Stimulated activated CD4-positive, alpha-beta T cell treated with anti-CD3 and anti-CD28 coated beads, Interleukin-1b, Interleukin-23, amount 100 ng/mL, for 1 hour (primary cell): ENCODE data around the gene MALL.
"Not testable (repeated sequence)": the region's sequence is repeated elsewhere in the genome, so short reads cannot be mapped to it uniquely, and the experiment has no call there.

Source experiments
- DNase-seq, 2 donors: peaks; one replicate each; pipeline ENCODE4 v3.0.0-alpha.2; 2020; ENCODE audit warnings: low read depth in 2 of 2

The MALL gene

GRCh38 chr2:110120171-110121051 lies 4.8 kb upstream of the MALL start:
- no peak for DNase-seq

GRCh38 chr2:110116033-110116710 lies 550 bp upstream of the MALL start:
- DNase-seq = no peak

DNA sequence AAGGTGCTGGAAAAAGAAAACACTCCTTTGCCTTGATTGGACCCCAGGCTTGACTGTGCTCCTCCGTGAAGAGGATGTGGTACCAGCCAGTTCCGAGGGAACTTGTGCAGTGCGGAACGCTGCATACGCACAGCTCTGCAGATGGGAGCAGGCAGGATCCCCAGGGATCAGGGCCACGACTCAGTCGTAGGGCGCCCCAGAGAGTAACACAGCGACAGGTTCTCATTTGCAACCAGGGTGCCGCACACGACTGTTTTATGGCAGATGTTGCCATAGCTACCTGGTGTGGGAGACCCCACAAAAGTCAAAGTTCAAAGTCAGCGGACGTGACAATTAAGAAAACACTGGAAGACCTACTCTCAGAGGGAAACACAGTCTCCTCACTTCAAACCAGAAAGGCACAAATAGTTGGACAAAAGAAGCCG lies 779 bp downstream of the MALL start:
- no peak for DNase-seq

DNA sequence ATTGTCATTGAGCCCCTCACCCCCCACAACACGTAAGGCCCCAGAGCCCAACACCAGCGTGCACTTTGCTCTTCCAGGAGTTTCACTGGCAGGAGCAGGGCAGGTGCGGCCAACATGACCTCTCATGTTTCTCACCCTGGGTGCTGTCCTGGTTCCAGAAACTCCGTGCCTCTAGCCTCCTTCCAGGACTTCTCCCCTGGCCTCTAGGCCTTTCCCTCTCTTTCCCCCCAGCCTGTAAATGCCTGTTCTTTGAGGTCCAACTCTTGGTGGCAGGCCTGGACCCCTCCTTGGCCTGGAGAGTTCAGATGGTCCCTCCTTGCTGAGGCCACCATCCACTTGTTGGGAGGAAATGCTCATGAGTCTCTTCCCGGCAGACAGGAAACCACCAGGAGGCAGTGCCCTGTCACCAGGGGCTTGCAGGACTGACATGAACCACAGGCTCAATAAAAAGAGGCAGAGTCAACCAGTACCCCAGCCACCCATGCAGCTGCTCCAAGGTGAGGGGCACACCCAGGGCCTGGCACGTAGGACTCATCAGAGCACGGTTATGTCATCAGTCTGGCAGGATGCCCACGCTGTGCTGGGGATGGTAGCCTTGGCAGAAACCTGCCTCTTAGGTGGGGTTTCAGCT lies 1.5 kb downstream of the MALL start:
- no peak for DNase-seq

- DNase-seq = not testable (repeated sequence)
Measured at GRCh38 chr2:110108291-110108690, 7.3 kb downstream of the MALL start.

DNA sequence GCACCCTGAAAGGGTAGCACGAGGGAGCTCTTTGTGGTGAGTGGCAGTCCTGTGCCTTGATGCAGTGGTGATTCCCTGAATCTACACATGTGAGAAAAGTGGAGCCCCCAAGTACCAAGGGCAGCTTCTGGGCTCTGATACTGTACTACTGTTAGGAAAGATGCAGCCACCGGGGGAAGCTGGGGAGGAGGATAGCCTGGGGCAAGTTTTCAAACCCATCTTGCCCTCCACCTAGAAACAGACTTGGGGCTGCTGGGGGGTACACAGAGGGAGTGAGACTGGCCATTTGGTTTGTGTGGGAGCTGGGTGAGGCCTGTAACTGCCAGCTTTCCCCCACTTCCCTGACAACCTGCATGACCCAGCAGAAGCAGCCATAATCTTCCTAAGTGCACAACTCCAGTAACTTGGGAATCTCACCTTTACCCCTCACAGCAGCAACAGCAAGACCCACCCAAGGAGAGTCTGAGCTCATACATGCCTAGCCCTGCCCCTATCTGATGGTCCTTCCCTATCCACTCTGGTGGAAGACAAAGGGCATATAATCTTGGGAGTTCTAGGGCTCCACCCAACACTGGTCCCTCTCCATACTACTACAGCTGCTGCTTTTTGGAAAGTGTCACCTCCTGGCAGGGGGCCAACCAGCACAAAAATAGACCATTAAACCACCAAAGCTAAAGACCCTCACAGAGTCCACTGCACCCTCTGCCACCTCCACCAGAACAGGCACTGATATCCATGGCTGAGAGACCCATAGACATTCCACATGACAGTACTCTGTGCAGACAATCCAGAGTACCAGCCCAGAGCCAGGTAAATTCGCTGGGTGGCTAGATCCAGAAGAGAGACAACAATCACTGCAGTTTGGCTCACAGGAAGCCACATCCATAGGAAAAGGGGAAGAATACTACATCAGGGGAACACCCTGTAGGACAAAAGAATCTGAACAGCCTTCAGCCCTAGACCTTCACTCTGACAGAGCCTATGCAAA lies 8.2 kb downstream of the MALL start:
- no peak for DNase-seq

DNA sequence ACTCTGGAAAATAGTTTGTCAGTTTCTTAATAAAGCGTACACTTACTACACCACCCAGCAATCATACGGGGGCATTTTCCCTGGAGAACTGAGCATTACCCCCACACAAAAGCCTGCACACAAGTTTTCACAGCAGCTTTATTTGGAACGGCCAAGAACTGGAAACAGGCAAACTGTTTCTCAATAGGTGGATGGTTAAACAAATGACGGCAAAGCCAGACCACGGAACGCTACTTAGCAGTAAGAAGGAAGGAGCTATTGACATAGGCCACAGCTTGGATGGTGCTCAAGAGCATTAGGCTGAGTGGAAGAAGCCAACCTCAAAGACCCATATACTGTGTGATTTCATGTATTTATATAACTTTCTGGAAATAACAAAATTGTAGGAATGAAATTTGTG lies 9.0 kb downstream of the MALL start:
- DNase-seq = no peak

DNA sequence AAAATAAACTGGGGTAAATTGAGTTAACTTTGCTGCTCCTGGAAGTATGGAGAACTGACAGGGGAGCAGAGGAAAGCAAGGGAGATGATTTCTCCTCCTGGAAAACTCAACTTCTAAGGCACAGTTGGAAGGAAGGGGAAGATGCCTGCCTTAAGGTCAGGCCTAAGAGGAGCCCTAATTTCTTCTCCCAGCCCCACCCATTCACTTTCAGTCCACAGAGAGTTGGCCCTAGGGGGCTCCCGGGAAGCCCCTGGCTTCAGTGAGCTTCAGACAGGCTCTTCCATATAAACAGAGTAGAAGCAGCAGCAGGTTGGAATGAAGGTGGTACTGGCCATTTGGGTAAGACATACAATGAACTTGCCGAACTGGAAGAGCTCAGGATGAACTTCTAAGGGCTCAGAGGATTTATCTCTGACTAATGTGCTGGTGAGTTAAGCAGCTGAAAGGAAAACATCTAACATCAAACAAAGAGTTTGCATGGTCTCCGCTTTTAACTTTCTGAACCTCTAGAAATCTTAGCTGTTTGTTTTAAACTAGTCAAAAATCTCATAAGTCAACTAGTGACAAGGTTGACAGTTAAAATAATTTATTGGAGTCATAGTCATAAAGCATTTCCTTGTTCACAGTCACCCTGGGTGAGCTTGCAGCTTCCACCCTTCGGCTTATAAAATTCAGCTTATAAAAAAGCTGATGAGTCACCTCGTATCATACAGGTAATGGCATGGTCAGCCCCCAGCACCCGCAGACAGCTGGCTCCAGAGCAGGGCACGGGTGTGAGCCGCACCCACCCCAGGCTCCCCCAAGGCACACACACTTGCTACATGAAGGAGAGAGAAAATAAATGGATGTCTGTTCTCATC lies 9.8 kb downstream of the MALL start:
- no peak for DNase-seq

DNA sequence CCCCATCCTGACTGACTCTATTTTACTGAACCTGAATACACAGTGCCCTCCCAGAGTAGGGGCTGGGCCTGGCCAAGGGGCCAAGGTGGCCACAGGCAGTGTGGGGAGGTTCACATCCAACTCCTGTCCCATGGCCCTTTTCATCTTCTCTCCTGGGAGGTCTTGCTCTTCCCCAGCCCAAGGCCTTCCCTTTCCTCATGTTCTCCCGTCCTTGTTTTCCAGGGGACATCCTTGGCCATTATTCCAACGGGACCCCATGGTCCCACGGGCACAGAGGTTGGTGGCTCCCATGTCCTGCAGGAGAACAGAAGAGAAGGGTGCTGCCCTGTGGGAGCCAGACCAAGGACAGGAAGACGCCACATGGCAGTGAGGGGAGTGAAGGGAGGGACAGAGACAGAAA lies 10.4 kb downstream of the MALL start:
- DNase-seq = no peak

- DNase-seq = no peak
Measured at GRCh38 chr2:110104025-110104771, 11.4 kb downstream of the MALL start.

- DNase-seq = no peak
Measured at GRCh38 chr2:110103061-110103961, 12.3 kb downstream of the MALL start.

GRCh38 chr2:110101901-110102803 lies 13.5 kb downstream of the MALL start:
- no peak for DNase-seq

DNA sequence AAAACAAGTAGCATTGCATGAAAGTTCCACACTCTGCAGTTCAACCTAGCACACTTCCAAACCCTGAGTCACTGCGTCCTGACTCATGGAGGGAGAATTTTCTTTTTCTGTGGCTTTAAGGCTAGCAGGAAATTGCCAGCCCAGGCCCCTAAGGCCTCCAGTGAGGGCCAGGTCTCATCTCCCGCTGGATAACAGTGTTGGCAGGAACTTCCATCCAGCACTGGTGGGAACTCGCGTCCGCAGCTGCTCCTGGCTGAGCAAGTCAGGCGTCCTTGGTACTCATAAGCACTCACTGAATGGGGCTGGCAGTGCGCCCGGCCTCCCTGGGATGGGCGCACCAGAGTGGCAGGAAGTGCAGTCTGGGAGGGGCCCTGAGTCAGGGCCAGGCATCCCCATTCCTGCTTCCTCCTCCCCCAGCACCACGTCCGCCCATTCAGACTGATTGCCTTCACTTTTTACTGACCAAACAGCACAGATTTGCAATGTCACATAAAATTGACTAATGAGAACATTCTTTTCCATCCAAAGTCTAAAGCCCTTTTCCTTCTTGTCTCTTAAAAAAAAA lies 14.3 kb downstream of the MALL start:
- no peak for DNase-seq

- DNase-seq = not testable (repeated sequence)
Measured at GRCh38 chr2:110100880-110101279, 14.7 kb downstream of the MALL start.

DNA sequence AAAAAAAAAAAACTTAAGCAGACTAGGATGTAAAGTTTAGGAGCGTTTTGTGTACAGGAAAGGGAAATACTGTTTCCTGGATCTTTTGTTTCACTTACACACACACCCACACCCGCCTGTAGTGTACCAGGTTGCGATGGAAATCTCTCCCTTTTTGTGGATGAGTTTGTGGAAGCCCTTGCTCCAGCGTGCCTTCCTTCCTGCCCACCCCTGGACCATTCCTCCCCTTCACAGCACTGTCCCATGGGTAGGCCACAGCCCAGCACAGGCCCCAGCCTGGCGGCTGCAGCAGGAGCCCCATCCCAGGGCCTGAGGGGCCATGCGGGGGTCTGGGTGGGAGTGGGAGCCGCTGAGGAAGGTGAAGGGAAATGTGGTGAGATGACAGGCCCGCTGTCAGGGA lies 15.1 kb downstream of the MALL start:
- no peak for DNase-seq

DNA sequence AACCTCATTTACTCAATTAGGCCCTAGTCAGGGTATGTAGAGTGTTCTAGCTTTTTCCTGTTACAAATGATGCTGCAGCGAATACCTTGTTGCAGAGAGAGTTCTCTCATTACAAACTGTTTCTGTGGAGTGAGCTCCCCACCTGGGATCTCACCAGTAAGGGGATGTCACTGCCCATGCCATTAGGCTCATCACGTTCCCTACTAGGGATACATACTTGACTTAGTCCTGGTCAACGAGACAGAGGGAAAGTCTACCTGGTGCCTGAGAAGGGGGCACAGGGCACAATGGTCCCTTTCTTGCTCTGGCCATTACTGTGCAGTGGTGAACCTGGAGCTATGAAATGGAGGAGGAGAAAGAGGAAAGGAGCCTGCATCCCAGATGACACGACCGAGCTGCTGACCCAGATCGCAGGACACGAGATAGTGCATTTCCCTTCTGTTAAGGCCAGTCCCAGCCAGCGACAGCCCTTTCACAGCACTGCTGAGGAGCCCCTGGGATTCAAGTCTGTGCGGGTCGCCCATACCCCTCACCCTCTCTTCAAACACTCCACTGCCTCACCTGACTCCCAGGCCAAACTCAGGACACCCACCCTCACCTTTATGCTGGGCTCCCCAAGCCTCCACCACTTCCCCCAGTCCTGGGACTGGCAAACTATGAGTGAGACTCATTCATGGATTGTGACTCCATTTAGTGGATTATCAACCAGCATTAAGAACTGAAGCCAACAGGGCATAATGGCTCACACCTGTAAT lies 16.0 kb downstream of the MALL start:
- no peak for DNase-seq

DNA sequence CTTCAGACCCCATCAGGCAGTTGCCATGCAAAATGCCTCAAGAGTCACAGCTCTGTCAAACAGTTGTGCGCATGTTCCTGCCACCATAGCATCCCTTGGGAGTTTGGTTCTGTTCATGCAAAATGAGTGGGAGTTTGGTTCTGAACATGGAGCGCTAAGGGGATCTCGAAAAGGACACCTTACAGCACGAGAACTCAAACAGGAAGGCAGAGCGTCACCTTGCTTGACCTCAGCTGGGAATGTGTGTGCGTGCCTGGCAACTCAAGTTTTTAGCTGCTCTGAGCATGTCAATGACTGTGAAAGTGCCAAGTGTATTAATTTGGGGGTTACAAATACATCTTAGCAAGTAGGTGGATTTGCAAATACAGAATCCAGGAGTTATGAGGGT lies 16.6 kb downstream of the MALL start:
- no peak for DNase-seq
